ENCODE results near the gene SH3RF2. TPM values are rescaled to one million over a fixed set of nuclear protein-coding genes. Genes with fewer than 3 reads are reported as not detected.

Gene SH3RF2
- polyA plus RNA-seq, 1 donor = 9.3 TPM

- DNase-seq (ENCODE audit: low read depth) = no peak
These were observed 106.4 kb downstream of the SH3RF2 start for GRCh38 chr5:146042628-146043279.

GRCh38 chr5:146043722-146044121 is 107.3 kb downstream of the SH3RF2 start:
- no peak for DNase-seq (ENCODE audit: low read depth)

- DNase-seq (ENCODE audit: low read depth) = no peak
These were observed 111.0 kb downstream of the SH3RF2 start for GRCh38 chr5:146047396-146047795.

DNA sequence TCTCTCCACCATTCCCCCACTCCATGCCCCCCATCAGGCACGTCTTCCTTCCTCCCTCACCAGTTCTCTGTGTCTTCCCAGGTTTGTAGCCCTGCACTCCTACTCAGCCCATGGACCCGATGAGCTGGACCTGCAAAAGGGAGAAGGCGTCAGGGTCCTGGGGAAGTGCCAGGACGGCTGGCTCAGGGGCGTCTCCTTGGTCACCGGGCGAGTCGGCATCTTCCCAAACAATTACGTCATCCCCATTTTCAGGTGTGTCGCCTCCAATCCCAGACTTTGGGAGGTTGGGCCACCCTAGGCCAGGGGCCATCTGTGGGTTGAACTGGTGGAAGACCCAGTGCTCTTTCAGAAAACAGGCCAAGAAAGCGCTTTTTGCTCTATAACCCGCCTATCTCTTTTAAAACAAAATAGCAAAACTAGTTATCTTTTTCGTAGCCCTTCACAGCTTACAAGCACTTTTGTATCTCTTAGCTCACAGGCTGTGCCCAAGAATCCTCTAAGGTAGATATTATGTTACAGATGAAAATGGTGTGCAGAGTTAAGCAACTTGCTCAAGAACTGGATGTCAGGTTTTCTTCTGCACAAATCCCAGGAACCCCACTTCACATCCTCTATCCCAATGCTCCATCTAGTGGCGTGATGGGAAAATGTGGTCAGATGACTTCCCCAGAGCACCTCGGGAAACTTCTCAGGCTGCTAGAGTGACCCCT is 112.8 kb downstream of the SH3RF2 start:
- peak; percentile 29 for DNase-seq (ENCODE audit: low read depth)

DNA sequence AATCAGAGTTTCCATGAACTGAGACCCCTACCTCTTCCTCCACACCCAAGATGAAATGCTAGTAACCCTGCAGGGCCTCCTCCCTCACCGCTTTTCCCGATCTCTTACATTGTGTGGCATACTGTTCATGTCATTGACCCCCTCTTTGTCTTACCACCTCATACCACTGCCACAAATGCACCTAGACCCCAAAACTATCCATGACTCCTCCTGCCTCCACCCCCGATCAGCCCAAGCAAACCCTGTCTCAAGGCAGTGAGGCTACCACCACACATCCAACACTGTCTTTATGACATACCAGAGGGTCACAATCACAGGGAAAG is 113.3 kb downstream of the SH3RF2 start:
- DNase-seq (ENCODE audit: low read depth) = no peak

GRCh38 chr5:146050086-146050485 is 113.7 kb downstream of the SH3RF2 start:
- no peak for DNase-seq (ENCODE audit: low read depth)

DNA sequence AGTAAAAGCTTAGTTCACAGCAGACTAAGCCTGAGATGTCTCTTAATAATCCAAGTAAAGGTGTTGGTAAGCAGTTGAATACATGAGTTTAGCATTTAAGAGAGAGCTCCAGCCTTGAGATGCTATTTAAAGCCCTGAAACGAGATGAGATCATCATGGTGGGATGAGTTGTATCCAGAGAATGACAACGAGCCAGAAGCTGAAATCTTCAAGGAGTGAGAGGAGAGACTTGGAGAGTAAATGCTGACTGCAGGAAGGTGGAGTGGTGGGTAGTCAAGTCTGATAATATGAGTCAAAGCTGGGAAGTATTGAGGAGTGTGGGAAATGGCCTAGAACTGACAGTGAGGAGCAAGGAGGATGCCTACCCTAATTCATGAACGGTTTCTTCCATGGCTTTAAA is 115.3 kb downstream of the SH3RF2 start:
- no peak for DNase-seq (ENCODE audit: low read depth)

DNA sequence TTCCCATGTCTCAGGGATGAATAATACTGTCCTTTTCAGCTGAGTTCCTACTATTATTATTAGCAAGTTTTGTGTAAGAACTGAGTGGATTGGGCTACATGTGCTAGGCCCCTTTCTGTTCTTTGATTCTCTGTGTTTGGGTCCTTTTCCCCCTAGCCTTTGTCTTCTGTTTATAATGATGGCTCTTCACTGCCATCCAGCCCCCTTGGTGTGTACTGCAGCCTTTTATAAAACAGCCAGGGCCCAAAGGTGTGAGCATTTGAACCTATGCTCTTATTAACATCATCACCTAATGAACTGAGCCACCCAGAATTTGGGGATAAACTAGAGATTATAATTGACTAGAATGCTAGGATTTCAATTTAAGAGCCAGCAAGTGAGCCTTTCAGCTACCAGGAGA is 116.4 kb downstream of the SH3RF2 start:
- no peak for DNase-seq (ENCODE audit: low read depth)

DNA sequence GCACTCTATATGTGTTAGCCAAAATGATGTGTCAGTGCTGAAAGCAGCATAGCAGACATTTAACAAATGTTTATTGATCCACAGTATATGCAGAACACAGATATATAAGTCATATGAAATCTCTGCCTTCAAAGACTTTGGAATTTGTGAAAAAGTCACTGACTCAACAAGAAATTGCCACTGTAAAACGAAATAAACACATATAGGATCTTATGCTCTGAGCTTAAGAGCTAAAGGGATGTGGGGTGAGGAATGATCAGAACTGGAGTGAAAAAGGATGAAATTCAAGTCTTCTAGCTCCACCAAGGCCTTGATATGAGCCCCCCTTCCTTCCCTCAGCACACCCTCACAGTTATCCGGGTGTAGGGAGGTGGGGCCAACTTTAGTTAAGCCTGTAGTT is 119.1 kb downstream of the SH3RF2 start:
- DNase-seq (ENCODE audit: low read depth) = no peak

DNA sequence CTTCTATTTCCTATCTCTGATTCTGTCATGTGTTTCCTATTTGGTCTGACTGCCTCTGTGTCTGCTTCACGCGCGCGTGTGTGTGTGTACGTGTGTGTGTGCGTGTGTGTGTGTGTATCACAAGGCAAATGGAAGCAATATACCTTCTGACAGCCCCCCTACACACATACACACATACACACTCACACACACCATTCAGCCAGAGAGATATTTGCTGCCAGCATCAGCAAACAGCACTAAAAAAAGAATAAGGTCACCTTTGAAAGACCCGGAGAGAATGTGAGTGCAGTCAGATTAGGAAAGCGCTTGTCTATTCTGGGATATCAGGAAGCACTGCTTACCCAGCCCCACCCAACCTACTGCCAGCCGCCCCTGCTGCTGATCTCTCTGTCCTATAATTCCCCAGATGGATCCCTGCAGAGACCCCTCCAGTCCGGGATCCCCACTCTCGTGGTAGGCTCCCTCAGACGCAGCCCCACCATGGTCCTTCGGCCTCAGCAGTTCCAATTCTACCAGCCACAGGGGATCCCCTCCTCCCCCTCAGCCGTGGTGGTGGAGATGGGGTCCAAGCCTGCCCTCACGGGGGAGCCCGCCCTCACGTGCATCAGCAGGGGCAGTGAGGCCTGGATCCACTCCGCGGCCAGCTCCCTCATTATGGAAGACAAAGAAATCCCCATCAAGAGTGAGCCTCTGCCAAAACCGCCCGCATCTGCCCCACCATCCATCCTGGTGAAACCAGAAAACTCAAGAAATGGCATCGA is 123.3 kb downstream of the SH3RF2 start:
- no peak for DNase-seq (ENCODE audit: low read depth)

DNA sequence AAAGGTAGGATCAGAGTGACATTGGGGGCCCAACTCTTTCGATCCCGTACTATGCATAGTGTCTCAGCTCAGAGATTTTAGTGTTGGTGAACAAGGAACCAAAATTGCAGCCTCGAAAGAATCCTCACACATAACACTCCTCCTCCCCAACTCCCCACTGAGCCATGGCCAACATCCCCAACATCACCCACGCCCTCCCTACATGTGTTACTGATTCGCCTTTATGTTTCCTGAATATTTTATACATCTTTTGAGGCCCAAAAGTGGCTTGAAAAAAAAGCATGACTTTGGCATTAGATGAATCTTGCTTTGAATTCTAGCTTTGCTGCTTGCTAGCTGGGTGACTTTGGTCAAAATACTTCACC is 123.8 kb downstream of the SH3RF2 start:
- DNase-seq (ENCODE audit: low read depth) = no peak

DNA sequence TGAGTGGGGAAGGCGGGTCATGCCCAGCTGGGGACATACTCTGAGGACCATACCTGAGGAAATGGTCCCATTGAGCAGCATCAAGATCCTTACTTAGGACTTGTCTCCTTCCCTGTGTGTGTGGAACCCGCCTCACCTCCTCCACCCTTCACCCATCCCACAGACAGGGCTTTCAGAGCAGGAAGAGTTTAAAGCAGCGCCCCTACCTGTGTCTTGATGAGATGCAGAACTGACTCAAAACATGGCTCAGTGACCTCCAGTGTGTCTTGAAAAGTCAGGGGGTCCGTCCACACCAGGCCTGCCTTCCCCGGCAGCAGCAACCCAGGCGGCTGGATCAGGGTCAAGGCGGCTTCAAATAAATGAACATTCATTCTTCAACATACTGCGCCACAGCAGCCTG is 130.6 kb downstream of the SH3RF2 start:
- DNase-seq (ENCODE audit: low read depth) = no peak

GRCh38 chr5:146068206-146068605 is 131.8 kb downstream of the SH3RF2 start:
- peak; percentile 82 for DNase-seq (ENCODE audit: low read depth)

- DNase-seq (ENCODE audit: low read depth) = no peak
These were observed 132.8 kb downstream of the SH3RF2 start for GRCh38 chr5:146068977-146069779.

DNA sequence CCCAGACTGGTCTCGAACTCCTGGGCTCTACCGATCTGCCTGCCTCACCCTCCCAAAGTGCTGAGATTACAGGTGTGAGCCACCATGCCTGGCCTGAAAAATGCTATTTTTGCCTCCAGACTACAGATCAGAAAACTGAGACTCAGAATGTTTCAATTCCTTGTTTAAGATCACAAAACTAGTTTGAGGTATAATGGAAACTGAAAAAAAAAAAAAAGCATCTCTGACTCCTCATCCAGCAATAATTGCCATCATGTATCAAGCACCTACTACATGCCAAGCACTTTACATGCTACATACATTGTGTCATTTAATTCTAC is 133.4 kb downstream of the SH3RF2 start:
- DNase-seq (ENCODE audit: low read depth) = no peak

GRCh38 chr5:146070746-146071145 is 134.4 kb downstream of the SH3RF2 start:
- DNase-seq (ENCODE audit: low read depth) = no peak

- no peak for DNase-seq (ENCODE audit: low read depth)
These were observed 134.8 kb downstream of the SH3RF2 start for GRCh38 chr5:146071171-146071570.

DNA sequence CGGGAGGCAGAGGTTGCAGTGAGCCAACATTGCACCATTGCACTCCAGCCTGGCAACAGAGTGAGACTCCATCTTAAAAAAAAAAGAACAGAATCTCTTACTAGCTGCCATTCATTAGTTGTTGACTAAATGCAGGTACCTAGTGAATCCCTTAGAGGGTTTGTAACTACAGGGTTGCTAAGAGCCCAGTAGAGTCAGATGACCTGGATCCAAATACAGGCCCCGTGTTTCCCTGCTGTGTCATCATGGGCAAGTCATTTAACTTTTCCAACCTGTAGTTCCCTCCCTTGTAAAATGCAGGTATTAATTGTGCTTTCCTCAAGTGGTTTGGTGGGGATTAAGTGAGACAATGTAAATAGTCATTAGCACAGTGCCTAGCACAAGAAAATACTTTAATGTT is 136.2 kb downstream of the SH3RF2 start:
- no peak for DNase-seq (ENCODE audit: low read depth)

DNA sequence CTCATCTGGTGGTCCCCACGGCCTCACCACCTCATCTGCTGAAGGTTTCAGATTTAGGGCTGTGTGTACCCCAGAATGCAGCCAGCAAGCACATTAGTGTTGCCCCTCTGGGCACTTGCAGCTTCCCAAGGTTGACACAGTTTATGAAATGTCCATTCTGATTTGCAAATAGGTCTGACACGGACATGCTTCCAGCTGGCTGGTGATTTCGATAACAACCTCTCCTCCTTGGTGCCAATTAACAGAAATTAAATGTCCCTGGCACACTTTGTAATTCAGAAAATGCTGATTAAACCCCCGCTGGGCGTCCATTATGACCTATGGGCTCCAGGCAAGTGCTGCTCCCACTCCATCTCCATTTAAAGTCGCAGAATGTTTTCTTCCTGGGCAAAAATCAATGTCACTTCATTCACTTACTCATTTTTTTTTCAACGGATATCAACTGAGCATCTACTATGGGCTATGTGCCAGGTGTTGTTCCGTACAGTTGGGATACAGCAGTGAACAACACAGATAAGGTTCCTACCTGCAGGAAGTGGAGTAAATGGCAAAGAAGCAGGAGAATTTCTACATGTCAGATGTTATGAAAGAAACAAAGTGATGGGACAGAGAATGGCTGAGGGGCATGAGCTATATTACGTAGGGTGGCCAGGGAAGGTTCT is 137.0 kb downstream of the SH3RF2 start:
- DNase-seq (ENCODE audit: low read depth) = no peak

- no peak for DNase-seq (ENCODE audit: low read depth)
These were observed 139.7 kb downstream of the SH3RF2 start for GRCh38 chr5:146076028-146076427.

GRCh38 chr5:146076455-146076854 is 140.1 kb downstream of the SH3RF2 start:
- DNase-seq (ENCODE audit: low read depth) = no peak

- no peak for DNase-seq (ENCODE audit: low read depth)
These were observed 142.2 kb downstream of the SH3RF2 start for GRCh38 chr5:146078566-146078965.
